GM12878 (cell line): Measurements from ENCODE around the gene HOXB6. TPM values are rescaled to one million over a fixed set of nuclear protein-coding genes. Genes with fewer than 3 reads are reported as not detected.

Experiments used
- ATAC-seq: fragments of 200-7000 bp; cut with Tn5 transposase; 3 replicates; pipeline ENCODE4 v1.9.1; 2020; ENCODE audit warnings: mild to moderate bottlenecking, moderate library complexity
- BruUV-seq: library from RNA; stranded (reverse); fragments of 400-500 nt; replicated peaks from 2 replicates; lab custom pipeline; 2021; lab: Mats Ljungman, UMichigan
- CTCF ChIA-PET: fragments of 300-600 bp; sonication (Branson Sonifier 250); formaldehyde crosslinking; extraction: SDS; loops from one replicate; lab custom pipeline; 2021; ENCODE audit warnings: inconsistent platforms; lab: Yijun Ruan, JAX
- POLR2A ChIA-PET: fragments of 350-600 bp; formaldehyde crosslinking; extraction: SDS; loops from one replicate; lab custom pipeline; 2021; ENCODE audit warnings: inconsistent platforms; lab: Charles Lee
- RAD21 ChIA-PET: fragments of 300-600 bp; sonication (Branson Sonifier 250); formaldehyde crosslinking; loops from one replicate; lab custom pipeline; 2023; ENCODE audit warnings: antibody characterized with exemption; ENCODE audit not compliant: unreplicated experiment; lab: Charles Lee
- SMC1A ChIA-PET: fragments of 300-600 bp; sonication (Branson Sonifier 250); formaldehyde crosslinking; loops from one replicate; lab custom pipeline; 2023; ENCODE audit not compliant: unreplicated experiment, uncharacterized antibody; lab: Charles Lee
- DNase-seq: peaks from one replicate; pipeline ENCODE4 v3.0.0-alpha.2; 2011; ENCODE audit warnings: low read depth, low spot score
- FAIRE-seq: peaks from 3 replicates; lab custom pipeline; 2011; peaks lifted over from hg19 to GRCh38; lab: Jason Lieb, UNC
- H2AFZ ChIP-seq: 2 replicates; pipeline ENCODE4 v1.6.0; 2011; ENCODE audit warnings: low read depth, low read length, control low read depth; ENCODE audit not compliant: control insufficient read depth
- H3K27ac ChIP-seq: 2 replicates; pipeline ENCODE4 v1.5.1; 2011; ENCODE audit warnings: control low read depth; ENCODE audit not compliant: control insufficient read depth, insufficient read depth
- H3K27me3 ChIP-seq, 2 experiments: replicated peaks in 1 of 2; 2 replicates each; pipeline versions ENCODE4 v1.6.0 to v1.6.1; 2011; ENCODE audit warnings: low read length in 1 of 2; ENCODE audit not compliant: control insufficient read depth in 2 of 2, insufficient read depth in 2 of 2
- H3K36me3 ChIP-seq, 2 experiments: 2 replicates each; pipeline ENCODE4 v1.5.1; 2011; ENCODE audit warnings: low read length in 1 of 2; ENCODE audit not compliant: control insufficient read depth in 2 of 2, insufficient read depth in 2 of 2
- H3K4me1 ChIP-seq: 2 replicates; pipeline ENCODE4 v1.6.1; 2011; ENCODE audit warnings: mild to moderate bottlenecking, low read length, moderate library complexity, mixed read lengths; ENCODE audit not compliant: control insufficient read depth, insufficient read depth
- H3K4me2 ChIP-seq: 2 replicates; pipeline ENCODE4 v1.6.0; 2011; ENCODE audit warnings: control low read depth; ENCODE audit not compliant: control insufficient read depth, insufficient read depth
- H3K4me3 ChIP-seq: fragments of 200-600 bp; sonication (generic); 2 replicates; pipeline ENCODE4 v1.5.1; 2016
- H3K79me2 ChIP-seq: 2 replicates; pipeline ENCODE4 v1.6.0; 2011; ENCODE audit warnings: low read length; ENCODE audit not compliant: control insufficient read depth, insufficient read depth
- H3K9ac ChIP-seq: 2 replicates; pipeline ENCODE4 v1.8.0; 2011; ENCODE audit warnings: low read length, control low read depth, mixed read lengths; ENCODE audit not compliant: control insufficient read depth, insufficient read depth
- H3K9me3 ChIP-seq: replicated peaks from 3 replicates; pipeline ENCODE4 v1.5.1; 2011; ENCODE audit warnings: mild to moderate bottlenecking, low read length; ENCODE audit not compliant: control insufficient read depth, insufficient read depth
- H4K20me1 ChIP-seq: 2 replicates; pipeline ENCODE4 v1.6.0; 2011; ENCODE audit not compliant: control insufficient read depth, insufficient read depth
- BCL11A ChIP-seq: IDR thresholded peaks from 2 replicates; pipeline ENCODE4 v1.6.1; 2011; ENCODE audit warnings: low read depth, low read length
- PRDM15 ChIP-seq: fragments of 450-650 bp; formaldehyde crosslinking; IDR thresholded peaks from 2 replicates; pipeline ENCODE4 v1.4.0; 2020; ENCODE audit warnings: mild to moderate bottlenecking, moderate library complexity
- ZNF24 ChIP-seq: fragments of 450-650 bp; IDR thresholded peaks from 2 replicates; pipeline ENCODE4 v1.6.1; 2017; ENCODE audit warnings: antibody characterized with exemption, mild to moderate bottlenecking
- WGBS: methylation state at CpG from one replicate; pipeline ENCODE4 v1.1.6; 2016; ENCODE audit warnings: low lambda C conversion rate; ENCODE audit not compliant: insufficient replicate concordance, insufficient coverage; ENCODE audit errors: missing lambda C conversion rate; 5-methylcytosine and 5-hydroxymethylcytosine counted together
- in situ Hi-C: fragments of 300-500 bp; cut with MboI; formaldehyde crosslinking; loops from 9 replicates; pipeline ENCODE4 v1.14.3; 2018; ENCODE audit warnings: mixed read lengths
- intact Hi-C: fragments of 100-400 bp; cut with micrococcal nuclease; formaldehyde crosslinking; loops from one replicate; pipeline ENCODE4 v1.14.2; 2022; ENCODE audit not compliant: unreplicated experiment
- polyA plus RNA-seq, 11 experiments: library from polyadenylated mRNA; depleted of rRNA in 4 of 11; unstranded in 6 of 11; stranded (reverse) in 5 of 11; fragments of >200 nt; fragmentation: Nextera tagmentation in 4 of 11; fragmentation: Illumina TruSeq in 1 of 11; extraction: Ambion mirVana in 4 of 11; extraction: Trizol in 1 of 11; gene quantifications; 1 replicate in 1 of 11; 2 replicates in 10 of 11; pipeline versions ENCODE4 v1.2.1 to v1.2.3, GENCODE V29; 2011 to 2016; ENCODE audit warnings: inconsistent platforms in 2 of 11, missing spikeins in 2 of 11, low read depth in 1 of 11
- total RNA-seq, 4 experiments: library from RNA; depleted of rRNA in 3 of 4; stranded (reverse); fragments of >200 nt in 3 of 4; fragmentation: Illumina TruSeq in 1 of 4; extraction: Trizol in 1 of 4; gene quantifications; 2 replicates each; pipeline versions ENCODE4 v1.2.1 to v1.2.3, GENCODE V29; 2013 to 2021

Gene HOXB6
- total and polyA plus RNA-seq, 10 of the 15 experiments (the other 5 are each of a cell fraction or from before 2014, with no cell fraction given), result 0.04 to 0.51 (median 0.09) TPM; not detected in 2

GRCh38 chr17:48566717-48567116, 38.1 kb downstream of the HOXB6 start:
- Histone ChIP-seq H3K9ac (no peak overlapping the region), H3K4me3 (no peak overlapping the region), H2AFZ (no peak overlapping the region), H3K36me3 (no peaks in the 10 kb centered on the region; a peak in 1 of 4 replicates)
- BruUV-seq, result no TSS peak
- SMC1A ChIA-PET, result interaction anchor here (0.6 to 1.2 kb wide), 3 partner anchors 8 to 74 kb away, joined by 3 to 7 read pairs (median 3); no protein-coding TSS in a partner anchor
- no peak for FAIRE-seq
- POLR2A ChIA-PET, result interaction anchor here (1.2 kb wide), 1 partner anchor 21 kb away, joined by 3 read pairs; no protein-coding TSS in a partner anchor
- CTCF ChIA-PET, result no interaction called here
- no peak for TF ChIP-seq PRDM15 (CRISPR knock-in tag)
- no peak for TF ChIP-seq ZNF24
- TF ChIP-seq BCL11A, result no peak
- TF ChIP-seq, all 136 proteins: peak for 0
- intact Hi-C loops, result no loop called here
- DNase-seq (no peak), ATAC-seq (no peak)
- H3K9me3 ChIP-seq, result no peaks in the 10 kb centered on the region
- H3K79me2 ChIP-seq, result no peaks in the 10 kb centered on the region
- H3K27ac ChIP-seq, result no peak overlapping the region
- no peaks in the 10 kb centered on the region for H4K20me1 ChIP-seq
- no peaks in the 10 kb centered on the region for H3K27me3 ChIP-seq
- H3K4me2 ChIP-seq, result no peak overlapping the region
- in situ Hi-C loops, result no loop called here
- RAD21 ChIA-PET, result interaction anchor here (1.1 kb wide), 1 partner anchor 16 kb away, joined by 3 read pairs; no protein-coding TSS in a partner anchor
- no peaks in the 10 kb centered on the region for H3K4me1 ChIP-seq
- 18% methylated on average over 2 of the region's 2 CpGs for WGBS
